Measurements from ENCODE around the gene NLRP12.

Gene NLRP12

GRCh38 chr19:53828531-53828930, 4.4 kb upstream of the NLRP12 start:
- no peak overlapping the region for H3K27ac ChIP-seq
- H3K79me2 ChIP-seq, result no peaks in the 10 kb centered on the region
- H3K4me3 ChIP-seq (ENCODE audit: low read depth, low read length), result no peak overlapping the region
- no peak overlapping the region for H3K9ac ChIP-seq
- no peaks in the 10 kb centered on the region for H3K36me3 ChIP-seq (ENCODE audit: control insufficient read depth, insufficient read depth, low read length)
- TF ChIP-seq, protein P1, sequence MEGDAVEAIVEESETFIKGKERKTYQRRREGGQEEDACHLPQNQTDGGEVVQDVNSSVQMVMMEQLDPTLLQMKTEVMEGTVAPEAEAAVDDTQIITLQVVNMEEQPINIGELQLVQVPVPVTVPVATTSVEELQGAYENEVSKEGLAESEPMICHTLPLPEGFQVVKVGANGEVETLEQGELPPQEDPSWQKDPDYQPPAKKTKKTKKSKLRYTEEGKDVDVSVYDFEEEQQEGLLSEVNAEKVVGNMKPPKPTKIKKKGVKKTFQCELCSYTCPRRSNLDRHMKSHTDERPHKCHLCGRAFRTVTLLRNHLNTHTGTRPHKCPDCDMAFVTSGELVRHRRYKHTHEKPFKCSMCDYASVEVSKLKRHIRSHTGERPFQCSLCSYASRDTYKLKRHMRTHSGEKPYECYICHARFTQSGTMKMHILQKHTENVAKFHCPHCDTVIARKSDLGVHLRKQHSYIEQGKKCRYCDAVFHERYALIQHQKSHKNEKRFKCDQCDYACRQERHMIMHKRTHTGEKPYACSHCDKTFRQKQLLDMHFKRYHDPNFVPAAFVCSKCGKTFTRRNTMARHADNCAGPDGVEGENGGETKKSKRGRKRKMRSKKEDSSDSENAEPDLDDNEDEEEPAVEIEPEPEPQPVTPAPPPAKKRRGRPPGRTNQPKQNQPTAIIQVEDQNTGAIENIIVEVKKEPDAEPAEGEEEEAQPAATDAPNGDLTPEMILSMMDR (IDR thresholded peaks at IDR 0.05), result no peak
- H3K9me3 ChIP-seq (ENCODE audit: control insufficient read depth, low read length), result no peaks in the 10 kb centered on the region
- H3K4me1 ChIP-seq, result no peaks in the 10 kb centered on the region
- no peak overlapping the region for H3K4me2 ChIP-seq (ENCODE audit: low read length)
- H2AFZ ChIP-seq, result no peak overlapping the region
- H3K27me3 ChIP-seq (ENCODE audit: control insufficient read depth, insufficient read depth, low read length), result no peaks in the 10 kb centered on the region

DNA sequence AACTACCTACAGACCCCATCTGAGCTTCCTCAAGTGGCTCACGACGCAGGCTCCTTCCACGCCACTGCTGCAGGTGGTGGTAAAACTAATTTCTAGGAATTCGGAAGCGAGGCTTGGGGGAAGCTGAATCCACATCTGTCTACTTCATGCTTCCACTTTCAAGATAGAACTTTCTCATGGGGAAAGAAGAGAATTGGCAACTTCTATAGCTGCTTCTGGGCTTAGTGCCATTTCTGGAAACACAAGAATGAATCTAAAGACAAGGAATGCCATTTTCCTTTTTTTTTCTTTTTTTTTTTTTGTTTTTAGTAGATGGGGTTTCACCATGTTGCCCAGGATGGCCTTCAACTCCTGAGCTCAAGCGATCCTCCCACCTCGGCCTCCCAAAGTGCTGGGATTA, 2.8 kb upstream of the NLRP12 start:
- TF ChIP-seq, protein P1 (IDR thresholded peaks at IDR 0.05), result no peak
- Histone ChIP-seq H3K4me3 (ENCODE audit: low read depth, low read length) (no peak overlapping the region), H3K4me1 (no peaks in the 10 kb centered on the region), H3K9ac (no peak overlapping the region), H3K27me3 (ENCODE audit: control insufficient read depth, insufficient read depth, low read length) (no peaks in the 10 kb centered on the region), H3K4me2 (ENCODE audit: low read length) (no peak overlapping the region), H3K9me3 (ENCODE audit: control insufficient read depth, low read length) (no peaks in the 10 kb centered on the region), H3K36me3 (ENCODE audit: control insufficient read depth, insufficient read depth, low read length) (no peaks in the 10 kb centered on the region), H2AFZ (no peak overlapping the region), H3K79me2 (no peaks in the 10 kb centered on the region), H3K27ac (no peak overlapping the region)

DNA sequence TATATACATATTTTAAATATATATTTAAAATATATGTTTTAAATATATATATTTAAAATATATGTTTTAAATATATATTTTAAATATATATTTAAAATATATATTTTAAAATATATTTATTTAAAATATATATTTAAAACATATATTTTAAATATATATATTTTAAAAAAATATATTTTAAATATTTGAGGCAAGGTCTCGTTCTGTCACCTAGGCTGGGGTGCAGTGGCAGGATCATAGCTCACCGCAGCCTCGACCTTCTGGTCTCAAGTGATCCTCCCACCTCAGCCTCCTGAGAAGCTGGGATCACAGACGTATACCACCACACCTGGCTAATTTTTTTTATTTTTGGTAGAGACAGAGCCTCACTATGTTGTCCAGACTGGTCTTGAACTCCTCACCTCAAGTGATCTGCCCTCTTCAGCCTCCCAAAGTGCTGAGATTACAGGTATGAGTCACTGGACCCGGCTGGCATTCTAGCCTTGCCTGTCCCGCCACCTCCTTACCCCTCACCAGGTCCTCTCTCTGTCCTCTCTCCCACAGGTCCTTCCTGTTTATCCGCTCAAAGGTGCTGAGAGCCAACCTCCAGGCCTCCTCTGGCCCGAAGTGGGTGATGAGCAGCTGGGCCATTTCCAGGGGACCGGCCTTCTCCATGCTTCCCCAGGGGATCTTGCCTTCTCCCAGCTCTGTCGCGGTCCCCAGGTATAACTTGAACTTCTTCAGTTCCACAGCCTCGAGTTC, 564 bp downstream of the NLRP12 start:
- Histone ChIP-seq H3K9me3 (ENCODE audit: control insufficient read depth, low read length) (no peaks in the 10 kb centered on the region), H2AFZ (no peak overlapping the region), H3K4me3 (ENCODE audit: low read depth, low read length) (no peak overlapping the region), H3K27me3 (ENCODE audit: control insufficient read depth, insufficient read depth, low read length) (no peaks in the 10 kb centered on the region), H3K4me2 (ENCODE audit: low read length) (no peak overlapping the region), H3K27ac (no peak overlapping the region), H3K9ac (no peak overlapping the region), H3K79me2 (no peaks in the 10 kb centered on the region), H3K36me3 (ENCODE audit: control insufficient read depth, insufficient read depth, low read length) (no peaks in the 10 kb centered on the region), H3K4me1 (no peaks in the 10 kb centered on the region)
- TF ChIP-seq, protein P1 (IDR thresholded peaks at IDR 0.05), result no peak

DNA sequence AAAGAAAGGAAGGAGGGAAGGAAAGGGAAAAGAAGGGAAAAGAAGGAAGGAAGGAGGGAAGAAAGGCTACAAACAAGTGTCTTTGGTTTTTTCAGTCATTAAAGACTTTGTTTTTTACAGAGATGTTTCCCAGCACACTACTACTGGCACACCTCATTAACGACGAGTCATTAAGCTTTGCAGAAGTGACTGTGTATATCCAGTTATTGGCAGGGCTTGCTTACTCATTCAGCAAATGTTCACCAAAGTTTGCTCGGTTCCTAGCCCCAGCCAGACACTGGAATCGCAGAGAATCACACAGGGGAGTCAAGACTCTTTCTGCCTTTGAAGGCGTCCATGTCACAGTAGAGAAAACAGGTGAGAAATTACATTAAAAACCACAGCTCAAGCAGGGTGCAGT, 4.3 kb downstream of the NLRP12 start:
- Histone ChIP-seq H3K4me2 (ENCODE audit: low read length) (no peak overlapping the region), H2AFZ (no peak overlapping the region), H3K4me3 (ENCODE audit: low read depth, low read length) (no peak overlapping the region), H3K9me3 (ENCODE audit: control insufficient read depth, low read length) (no peaks in the 10 kb centered on the region), H3K79me2 (no peaks in the 10 kb centered on the region), H3K4me1 (no peaks in the 10 kb centered on the region), H3K36me3 (ENCODE audit: control insufficient read depth, insufficient read depth, low read length) (no peaks in the 10 kb centered on the region), H3K9ac (no peak overlapping the region), H3K27me3 (ENCODE audit: control insufficient read depth, insufficient read depth, low read length) (no peaks in the 10 kb centered on the region), H3K27ac (no peak overlapping the region)
- TF ChIP-seq, protein P1 (IDR thresholded peaks at IDR 0.05), result no peak

- Histone ChIP-seq H3K27ac (no peak overlapping the region), H3K36me3 (ENCODE audit: control insufficient read depth, insufficient read depth, low read length) (no peaks in the 10 kb centered on the region), H2AFZ (no peak overlapping the region), H3K79me2 (no peaks in the 10 kb centered on the region), H3K9me3 (ENCODE audit: control insufficient read depth, low read length) (no peaks in the 10 kb centered on the region), H3K4me3 (ENCODE audit: low read depth, low read length) (no peak overlapping the region), H3K27me3 (ENCODE audit: control insufficient read depth, insufficient read depth, low read length) (no peaks in the 10 kb centered on the region), H3K9ac (no peak overlapping the region), H3K4me1 (no peaks in the 10 kb centered on the region), H3K4me2 (ENCODE audit: low read length) (no peak overlapping the region)
- TF ChIP-seq, protein P1 (IDR thresholded peaks at IDR 0.05), result no peak
Measured at GRCh38 chr19:53818756-53819155, 5.4 kb downstream of the NLRP12 start.

Measured in parathyroid adenoma (tissue), 2 donors.